Tibial artery (tissue), 4 donors: Measurements from ENCODE around the gene OR11H6.
"Not testable (repeated sequence)": the region's sequence is repeated elsewhere in the genome, so short reads cannot be mapped to it uniquely, and the experiment has no call there.

ENCODE experiments used
- DNase-seq, 2 donors: peaks; one replicate each; pipeline ENCODE4 v3.0.0-alpha.2; 2019
- H3K27ac ChIP-seq, 2 donors: fragments of 200-600 bp; sonication (generic) in 1 of 2; 1 replicate in 1 of 2; 2 replicates in 1 of 2; pipeline ENCODE4 v1.5.1; 2018 to 2019; ENCODE audit warnings: mild to moderate bottlenecking in 1 of 2
- H3K27me3 ChIP-seq, 2 donors: fragments of 200-600 bp; sonication (generic) in 1 of 2; one replicate each; pipeline versions ENCODE4 v1.5.1 to v1.6.0; 2016 to 2019
- H3K36me3 ChIP-seq, 3 donors: fragments of 200-600 bp; sonication (generic) in 2 of 3; one replicate each; pipeline ENCODE4 v1.5.1; 2016 to 2019; ENCODE audit warnings: mild to moderate bottlenecking in 2 of 3
- H3K4me1 ChIP-seq, 4 donors: fragments of 200-600 bp; sonication (generic) in 2 of 4; 1 replicate in 3 of 4; 2 replicates in 1 of 4; pipeline ENCODE4 v1.5.1; 2016 to 2019
- H3K4me3 ChIP-seq, 2 donors: fragments of 200-600 bp; sonication (generic) in 1 of 2; 1 replicate in 1 of 2; 2 replicates in 1 of 2; pipeline ENCODE4 v1.5.1; 2018 to 2019; ENCODE audit warnings: mild to moderate bottlenecking in 2 of 2
- H3K9me3 ChIP-seq, 3 donors: fragments of 200-600 bp; sonication (generic) in 1 of 3; one replicate each; pipeline ENCODE4 v1.5.1; 2016 to 2019
- intact Hi-C: fragments of 100-400 bp; cut with DNase I; formaldehyde crosslinking; loops from one replicate; pipeline ENCODE4 v1.15.0; 2023; ENCODE audit warnings: low total_unique reads
- TF ChIP-seq, protein P1 (sequence below), 2 experiments: fragments of 200-600 bp in 1 of 2; fragments of 450-650 bp in 1 of 2; IDR thresholded peaks; one replicate each; pipeline ENCODE4 v1.5.1; 2017 to 2019; ENCODE audit warnings: antibody characterized with exemption in 2 of 2, mild to moderate bottlenecking in 1 of 2, moderate library complexity in 1 of 2

The OR11H6 gene

GRCh38 chr14:20180486-20180885 lies 43.0 kb upstream of the OR11H6 start:
- intact Hi-C loops: no loop called here
- Histone ChIP-seq H3K27me3 (no peaks in the 10 kb centered on the region), H3K9me3 (no peaks in the 10 kb centered on the region), H3K4me3 (no peak overlapping the region), H3K36me3 (no peaks in the 10 kb centered on the region), H3K4me1 (no peaks in the 10 kb centered on the region), H3K27ac (no peak overlapping the region)
- DNase-seq: no peak
- TF ChIP-seq, protein P1, sequence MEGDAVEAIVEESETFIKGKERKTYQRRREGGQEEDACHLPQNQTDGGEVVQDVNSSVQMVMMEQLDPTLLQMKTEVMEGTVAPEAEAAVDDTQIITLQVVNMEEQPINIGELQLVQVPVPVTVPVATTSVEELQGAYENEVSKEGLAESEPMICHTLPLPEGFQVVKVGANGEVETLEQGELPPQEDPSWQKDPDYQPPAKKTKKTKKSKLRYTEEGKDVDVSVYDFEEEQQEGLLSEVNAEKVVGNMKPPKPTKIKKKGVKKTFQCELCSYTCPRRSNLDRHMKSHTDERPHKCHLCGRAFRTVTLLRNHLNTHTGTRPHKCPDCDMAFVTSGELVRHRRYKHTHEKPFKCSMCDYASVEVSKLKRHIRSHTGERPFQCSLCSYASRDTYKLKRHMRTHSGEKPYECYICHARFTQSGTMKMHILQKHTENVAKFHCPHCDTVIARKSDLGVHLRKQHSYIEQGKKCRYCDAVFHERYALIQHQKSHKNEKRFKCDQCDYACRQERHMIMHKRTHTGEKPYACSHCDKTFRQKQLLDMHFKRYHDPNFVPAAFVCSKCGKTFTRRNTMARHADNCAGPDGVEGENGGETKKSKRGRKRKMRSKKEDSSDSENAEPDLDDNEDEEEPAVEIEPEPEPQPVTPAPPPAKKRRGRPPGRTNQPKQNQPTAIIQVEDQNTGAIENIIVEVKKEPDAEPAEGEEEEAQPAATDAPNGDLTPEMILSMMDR (IDR thresholded peaks at IDR 0.05): no peak

- no peaks in the 10 kb centered on the region for H3K9me3 ChIP-seq
- H3K27ac ChIP-seq: no peak overlapping the region
- intact Hi-C loops: no loop called here
- H3K4me1 ChIP-seq: no peaks in the 10 kb centered on the region
- no peak overlapping the region for H3K4me3 ChIP-seq
- no peaks in the 10 kb centered on the region for H3K36me3 ChIP-seq
- TF ChIP-seq, protein P1 (IDR thresholded peaks at IDR 0.05): no peak
- no peaks in the 10 kb centered on the region for H3K27me3 ChIP-seq
- no peak for DNase-seq
These were observed 39.3 kb upstream of the OR11H6 start for GRCh38 chr14:20184181-20184580.

DNA sequence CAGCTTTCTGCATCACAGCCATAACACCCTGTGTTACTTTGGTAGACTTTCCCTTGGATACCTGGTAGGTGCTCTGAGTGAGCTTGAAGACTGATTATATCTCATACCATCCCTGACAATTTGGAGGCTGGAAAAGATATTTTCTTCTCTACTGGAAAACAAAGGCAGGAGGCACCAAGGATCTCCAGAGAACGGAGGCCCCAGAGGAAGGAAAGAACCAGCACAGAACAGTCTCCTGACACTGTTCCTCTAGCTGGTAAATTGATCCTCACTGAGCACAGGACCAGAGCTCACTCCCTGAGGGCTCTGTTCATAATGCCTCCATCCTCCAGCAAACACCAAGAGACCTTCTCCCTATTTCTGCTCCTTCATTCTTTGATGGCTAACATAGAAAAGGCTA lies 32.9 kb upstream of the OR11H6 start, which contains the start of gene OR11G2:
OR11G2 (plus strand) TSS at position 301 of the 400 bp plus-strand sequence. CDS start 6,542 bp downstream, outside the sequence.
- Histone ChIP-seq H3K27me3 (no peaks in the 10 kb centered on the region), H3K4me3 (no peak within 1 kb of the TSS), H3K9me3 (no peaks in the 10 kb centered on the region), H3K27ac (no peak within 1 kb of the TSS), H3K4me1 (no peaks in the 10 kb centered on the region), H3K36me3 (no peaks in the 10 kb centered on the region)
- TF ChIP-seq, protein P1 (IDR thresholded peaks at IDR 0.05): no peak
- intact Hi-C loops: no loop called here
- no peak for DNase-seq

GRCh38 chr14:20191396-20191795 lies 32.1 kb upstream of the OR11H6 start:
- Histone ChIP-seq H3K27ac (no peak overlapping the region), H3K4me3 (no peak overlapping the region), H3K4me1 (no peaks in the 10 kb centered on the region), H3K27me3 (no peaks in the 10 kb centered on the region), H3K9me3 (no peaks in the 10 kb centered on the region), H3K36me3 (no peaks in the 10 kb centered on the region)
- DNase-seq: no peak
- intact Hi-C loops: no loop called here
- TF ChIP-seq, protein P1 (IDR thresholded peaks at IDR 0.05): no peak

DNA sequence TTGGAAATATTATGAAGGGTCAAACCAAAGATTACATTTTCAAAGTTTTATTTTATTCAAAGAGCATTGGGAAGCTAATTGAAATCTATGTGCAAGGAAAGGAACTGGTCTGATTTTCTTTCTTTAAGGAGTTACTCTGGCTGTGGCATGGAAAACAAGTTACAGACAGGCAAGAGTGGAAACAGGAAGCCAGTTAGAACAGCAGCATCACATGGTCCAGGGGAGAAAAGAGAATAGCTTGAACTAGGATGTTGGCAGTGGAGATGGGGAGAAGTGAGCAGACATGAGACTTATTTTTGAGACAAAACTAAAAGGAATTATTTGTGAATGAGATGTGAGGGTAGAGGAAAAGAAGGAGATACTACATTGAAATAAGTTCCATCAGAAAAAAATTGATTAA lies 29.4 kb upstream of the OR11H6 start:
- Histone ChIP-seq H3K27me3 (no peaks in the 10 kb centered on the region), H3K27ac (no peak overlapping the region), H3K4me3 (no peak overlapping the region), H3K9me3 (no peaks in the 10 kb centered on the region), H3K36me3 (no peaks in the 10 kb centered on the region), H3K4me1 (no peaks in the 10 kb centered on the region)
- TF ChIP-seq, protein P1 (IDR thresholded peaks at IDR 0.05): no peak
- DNase-seq: no peak
- intact Hi-C loops: no loop called here

DNA sequence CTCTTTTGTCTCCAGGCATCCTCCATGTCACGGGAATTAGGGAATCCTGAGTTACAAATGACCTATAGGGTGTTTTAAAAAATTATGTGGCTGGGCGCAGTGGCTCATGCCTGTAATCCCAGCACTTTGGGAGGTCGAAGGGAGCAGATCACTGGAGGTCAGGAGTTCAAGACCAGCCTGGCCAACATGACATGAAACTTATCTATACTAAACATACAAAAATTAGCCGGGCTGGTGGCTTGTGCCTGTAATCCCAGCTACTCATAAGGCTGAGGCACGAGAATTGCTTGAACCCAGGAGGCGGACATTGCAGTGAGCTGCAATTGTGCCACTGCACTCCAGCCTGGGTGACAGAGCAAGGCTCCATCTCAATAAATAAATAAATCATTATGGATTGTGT lies 28.3 kb upstream of the OR11H6 start:
- H3K9me3 ChIP-seq, H3K27me3 ChIP-seq, H3K36me3 ChIP-seq, H3K4me1 ChIP-seq, intact Hi-C loops, DNase-seq, H3K4me3 ChIP-seq, H3K27ac ChIP-seq: not testable (repeated sequence)
